ENCODE measurements around the gene NRF1. TPM values are rescaled to one million over a fixed set of nuclear protein-coding genes. Genes with fewer than 3 reads are reported as not detected.

Gene NRF1
- total and polyA plus RNA-seq, 2 of the 8 experiments (the other 6 are each of a cell fraction or from before 2014, with no cell fraction given): 18.2 to 21.4 TPM

DNA sequence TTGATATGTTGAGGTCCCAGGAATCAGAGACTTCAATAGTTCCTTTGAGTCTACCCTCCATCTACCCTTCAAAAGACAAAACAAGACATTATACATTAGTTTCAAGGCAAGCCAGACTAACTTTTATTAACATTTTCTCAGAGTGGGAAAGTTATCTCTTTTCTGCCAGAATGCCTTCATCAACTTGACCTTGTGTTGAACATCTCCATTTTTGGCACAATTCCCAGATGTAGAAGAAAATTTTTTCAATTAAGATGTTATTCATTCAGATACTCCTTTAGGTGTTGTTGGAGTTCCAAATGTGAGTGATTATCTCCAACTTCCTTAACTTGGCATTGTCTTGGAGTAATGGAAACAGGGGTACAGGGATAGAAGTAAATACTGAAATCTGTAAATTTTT is 59.1 kb downstream of the NRF1 start:
- Histone ChIP-seq H3K4ac (replicated peaks; ENCODE audit: insufficient read length, low read depth, low read length) (no peak overlapping the region), H4K5ac (ENCODE audit: insufficient read length, low read depth, low read length) (no peak overlapping the region), H3K23me2 (ENCODE audit: low read depth, low read length) (no peaks in the 10 kb centered on the region), H3K56ac (replicated peaks; ENCODE audit: insufficient read length, low read depth, low read length) (no peak overlapping the region), H2BK20ac (ENCODE audit: low read length) (no peak overlapping the region), H4K91ac (replicated peaks; ENCODE audit: insufficient read length, low read length) (no peak overlapping the region), H2AFZ (ENCODE audit: low read length) (no peak overlapping the region), H3K4me2 (ENCODE audit: insufficient read depth in 1 of 2, low read depth in 2 of 2, low read length in 2 of 2) (no peak overlapping the region), H3K9me3 (ENCODE audit: insufficient read depth in 2 of 2, low read depth in 1 of 2, low read length in 1 of 2) (0 out of 4 replicates have a peak, but pooled peaks cover 0 to 5% of the 10 kb centered on the region in 2 experiments), H3K9ac (replicated peaks in 1 of 4; ENCODE audit: extremely low read depth in 1 of 4, low read depth in 3 of 4, low read length in 3 of 4) (no peak overlapping the region), H3K27me3 (replicated peaks in 1 of 4; ENCODE audit: control insufficient read depth in 3 of 4, extremely low read depth in 1 of 4, insufficient read depth in 3 of 4, low read length in 3 of 4) (no peaks in the 10 kb centered on the region), H2AK5ac (ENCODE audit: low read depth, low read length) (no peak overlapping the region), H3K18ac (ENCODE audit: extremely low read depth, low read length) (no peak overlapping the region), H3K36me3 (ENCODE audit: control insufficient read depth in 2 of 4, insufficient read depth in 4 of 4, low read length in 3 of 4) (peaks cover 2 to 33% (median 16%) of the 10 kb centered on the region in 4 experiments; a peak in 6 of 8 replicates), H3K27ac (ENCODE audit: low read depth, low read length) (no peak overlapping the region), H2BK12ac (ENCODE audit: low read depth, low read length) (no peak overlapping the region), H3K79me2 (ENCODE audit: control insufficient read depth in 1 of 2, insufficient read depth in 2 of 2, low read length in 2 of 2) (peaks cover 0 to 17% of the 10 kb centered on the region in 2 experiments; a peak in 2 of 4 replicates), H2BK120ac (replicated peaks; ENCODE audit: low read depth, low read length) (no peak overlapping the region), H3K23ac (ENCODE audit: insufficient read length) (no peak overlapping the region), H2BK5ac (ENCODE audit: low read depth, low read length) (no peak overlapping the region), H4K20me1 (replicated peaks in 1 of 2; ENCODE audit: control insufficient read depth in 1 of 2, insufficient read depth in 2 of 2, low read length in 2 of 2) (peaks cover 0 to 4% of the 10 kb centered on the region in 2 experiments), H3K4me1 (replicated peaks in 1 of 4; ENCODE audit: control insufficient read depth in 3 of 4, insufficient read depth in 4 of 4, low read length in 3 of 4) (no peaks in the 10 kb centered on the region), H3K79me1 (ENCODE audit: low read depth, low read length) (0 out of 2 replicates have a peak, but pooled peaks cover 2% of the 10 kb centered on the region), H3K14ac (ENCODE audit: insufficient read length) (no peak overlapping the region), H4K8ac (ENCODE audit: extremely low read depth, insufficient read depth, low read length) (no peak overlapping the region), H3K4me3 (ENCODE audit: extremely low read depth in 1 of 4, insufficient read depth in 2 of 4, low read depth in 3 of 4, low read length in 4 of 4) (no peak overlapping the region), H2BK15ac (ENCODE audit: low read length) (no peak overlapping the region)
- ChIA-PET CTCF (ENCODE audit: partially characterized antibody) (no interaction called here), POLR2A (ENCODE audit: partially characterized antibody) (no interaction called here)
- DNase-seq (ENCODE audit: low read depth in 1 of 2, low spot score in 2 of 2) (no peak), FAIRE-seq (no peak)
- no peak for TF ChIP-seq SIN3A (conservative IDR thresholded peaks at IDR 0.05 in 1 of 2, IDR thresholded peaks at IDR 0.05 in 1 of 2; ENCODE audit: low read depth in 1 of 2, low read length in 2 of 2)
- no peak for TF ChIP-seq TAF1 (IDR thresholded peaks at IDR 0.05; ENCODE audit: low read depth, low read length)
- TF ChIP-seq, protein P1, sequence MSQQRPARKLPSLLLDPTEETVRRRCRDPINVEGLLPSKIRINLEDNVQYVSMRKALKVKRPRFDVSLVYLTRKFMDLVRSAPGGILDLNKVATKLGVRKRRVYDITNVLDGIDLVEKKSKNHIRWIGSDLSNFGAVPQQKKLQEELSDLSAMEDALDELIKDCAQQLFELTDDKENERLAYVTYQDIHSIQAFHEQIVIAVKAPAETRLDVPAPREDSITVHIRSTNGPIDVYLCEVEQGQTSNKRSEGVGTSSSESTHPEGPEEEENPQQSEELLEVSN (IDR thresholded peaks at IDR 0.05): no peak
- TF ChIP-seq PHF8 (conservative IDR thresholded peaks at IDR 0.05; ENCODE audit: low read depth, low read length): no peak
- no peak for TF ChIP-seq EGR1 (IDR thresholded peaks at IDR 0.05; ENCODE audit: borderline replicate concordance, low read depth, low read length)
- no peak for TF ChIP-seq TAF7 (optimal IDR thresholded peaks at IDR 0.05; ENCODE audit: borderline replicate concordance, low read depth, low read length)
- TF ChIP-seq NRF1 (IDR thresholded peaks at IDR 0.05; ENCODE audit: low read depth, low read length): no peak
- TF ChIP-seq, protein P2, sequence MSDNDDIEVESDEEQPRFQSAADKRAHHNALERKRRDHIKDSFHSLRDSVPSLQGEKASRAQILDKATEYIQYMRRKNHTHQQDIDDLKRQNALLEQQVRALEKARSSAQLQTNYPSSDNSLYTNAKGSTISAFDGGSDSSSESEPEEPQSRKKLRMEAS (IDR thresholded peaks at IDR 0.05): no peak
- TF ChIP-seq, protein P3, sequence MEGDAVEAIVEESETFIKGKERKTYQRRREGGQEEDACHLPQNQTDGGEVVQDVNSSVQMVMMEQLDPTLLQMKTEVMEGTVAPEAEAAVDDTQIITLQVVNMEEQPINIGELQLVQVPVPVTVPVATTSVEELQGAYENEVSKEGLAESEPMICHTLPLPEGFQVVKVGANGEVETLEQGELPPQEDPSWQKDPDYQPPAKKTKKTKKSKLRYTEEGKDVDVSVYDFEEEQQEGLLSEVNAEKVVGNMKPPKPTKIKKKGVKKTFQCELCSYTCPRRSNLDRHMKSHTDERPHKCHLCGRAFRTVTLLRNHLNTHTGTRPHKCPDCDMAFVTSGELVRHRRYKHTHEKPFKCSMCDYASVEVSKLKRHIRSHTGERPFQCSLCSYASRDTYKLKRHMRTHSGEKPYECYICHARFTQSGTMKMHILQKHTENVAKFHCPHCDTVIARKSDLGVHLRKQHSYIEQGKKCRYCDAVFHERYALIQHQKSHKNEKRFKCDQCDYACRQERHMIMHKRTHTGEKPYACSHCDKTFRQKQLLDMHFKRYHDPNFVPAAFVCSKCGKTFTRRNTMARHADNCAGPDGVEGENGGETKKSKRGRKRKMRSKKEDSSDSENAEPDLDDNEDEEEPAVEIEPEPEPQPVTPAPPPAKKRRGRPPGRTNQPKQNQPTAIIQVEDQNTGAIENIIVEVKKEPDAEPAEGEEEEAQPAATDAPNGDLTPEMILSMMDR (IDR thresholded peaks at IDR 0.05; ENCODE audit: control extremely low read depth in 1 of 3, insufficient read depth in 1 of 3, low read depth in 1 of 3, low read length in 3 of 3): no peak
- TF ChIP-seq ASH2L (IDR thresholded peaks at IDR 0.05; ENCODE audit: low read length): no peak
- TF ChIP-seq, protein P4, sequence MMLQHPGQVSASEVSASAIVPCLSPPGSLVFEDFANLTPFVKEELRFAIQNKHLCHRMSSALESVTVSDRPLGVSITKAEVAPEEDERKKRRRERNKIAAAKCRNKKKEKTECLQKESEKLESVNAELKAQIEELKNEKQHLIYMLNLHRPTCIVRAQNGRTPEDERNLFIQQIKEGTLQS (IDR thresholded peaks at IDR 0.05; ENCODE audit: insufficient read depth, low read depth, low read length): no peak
